Activated naive CD4-positive, alpha-beta T cell treated with anti-CD3 and anti-CD28 coated beads for 36 hours (primary cell): ENCODE data around the gene TPD52L2. TPM values are rescaled to one million over a fixed set of nuclear protein-coding genes. Genes with fewer than 3 reads are reported as not detected.

Experiments used
- CTCF ChIA-PET: fragments of 350-600 bp; sonication (Branson Sonifier 250); formaldehyde crosslinking; loops from one replicate; lab custom pipeline; 2021; ENCODE audit warnings: antibody characterized with exemption; lab: Charles Lee
- DNase-seq: peaks from one replicate; pipeline ENCODE4 v3.0.0-alpha.2; 2020
- H3K27ac Mint-ChIP-seq: one replicate; pipeline ENCODE4 v1.8.0; 2021; ENCODE audit warnings: mild to moderate bottlenecking, mixed read lengths
- H3K27me3 Mint-ChIP-seq: one replicate; pipeline ENCODE4 v1.8.0; 2021; ENCODE audit warnings: low read depth, mixed read lengths
- H3K36me3 Mint-ChIP-seq: one replicate; pipeline ENCODE4 v1.8.0; 2021; ENCODE audit warnings: low read depth, mixed read lengths
- H3K4me1 Mint-ChIP-seq: one replicate; pipeline ENCODE4 v1.8.0; 2021; ENCODE audit warnings: low read depth, mixed read lengths
- H3K4me3 Mint-ChIP-seq: one replicate; pipeline ENCODE4 v1.8.0; 2021; ENCODE audit warnings: mild to moderate bottlenecking, moderate library complexity, mixed read lengths
- H3K9me3 Mint-ChIP-seq: one replicate; pipeline ENCODE4 v1.8.0; 2021; ENCODE audit warnings: mixed read lengths
- intact Hi-C: fragments of 100-400 bp; cut with micrococcal nuclease; formaldehyde crosslinking; loops from one replicate; pipeline ENCODE4 v1.15.1; 2023
- total RNA-seq, 2 experiments: library from RNA; stranded (reverse); gene quantifications; one replicate each; pipeline ENCODE4 v1.2.3, GENCODE V29; 2021

Gene TPD52L2
- total RNA-seq, 2 experiments from 2014 or later = 38.2 to 38.9 TPM

DNA sequence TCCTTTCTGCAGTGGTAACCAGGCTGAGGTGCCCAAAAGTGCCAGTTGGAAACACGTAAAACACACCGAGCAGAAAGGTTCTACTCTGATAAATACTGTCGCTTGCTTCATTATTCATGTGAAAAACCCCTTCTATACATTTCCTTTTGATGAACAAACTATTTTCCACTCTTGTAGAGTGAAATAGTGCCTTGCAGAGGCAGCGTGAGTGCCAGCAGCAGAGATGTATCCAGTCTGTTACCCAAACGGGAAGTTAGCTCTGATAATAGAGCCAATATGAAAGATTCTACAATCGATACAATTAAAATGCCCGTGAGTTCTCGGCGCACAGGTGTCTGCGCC, 35.5 kb upstream of the TPD52L2 start:
- DNase-seq = peak; percentile 37
- Mint-ChIP-seq H3K36me3 (no peaks in the 10 kb centered on the region), H3K27me3 (peaks cover 41% of the 10 kb centered on the region), H3K27ac (no peak overlapping the region), H3K4me3 (peak overlapping the region; percentile 76), H3K9me3 (no peaks in the 10 kb centered on the region), H3K4me1 (peaks cover 18% of the 10 kb centered on the region)
- intact Hi-C loops = no loop called here
- CTCF ChIA-PET = interaction anchor here (0.6 to 1.0 kb wide), 3 partner anchors 29 to 89 kb away, joined by 3 read pairs; no protein-coding TSS in a partner anchor

DNA sequence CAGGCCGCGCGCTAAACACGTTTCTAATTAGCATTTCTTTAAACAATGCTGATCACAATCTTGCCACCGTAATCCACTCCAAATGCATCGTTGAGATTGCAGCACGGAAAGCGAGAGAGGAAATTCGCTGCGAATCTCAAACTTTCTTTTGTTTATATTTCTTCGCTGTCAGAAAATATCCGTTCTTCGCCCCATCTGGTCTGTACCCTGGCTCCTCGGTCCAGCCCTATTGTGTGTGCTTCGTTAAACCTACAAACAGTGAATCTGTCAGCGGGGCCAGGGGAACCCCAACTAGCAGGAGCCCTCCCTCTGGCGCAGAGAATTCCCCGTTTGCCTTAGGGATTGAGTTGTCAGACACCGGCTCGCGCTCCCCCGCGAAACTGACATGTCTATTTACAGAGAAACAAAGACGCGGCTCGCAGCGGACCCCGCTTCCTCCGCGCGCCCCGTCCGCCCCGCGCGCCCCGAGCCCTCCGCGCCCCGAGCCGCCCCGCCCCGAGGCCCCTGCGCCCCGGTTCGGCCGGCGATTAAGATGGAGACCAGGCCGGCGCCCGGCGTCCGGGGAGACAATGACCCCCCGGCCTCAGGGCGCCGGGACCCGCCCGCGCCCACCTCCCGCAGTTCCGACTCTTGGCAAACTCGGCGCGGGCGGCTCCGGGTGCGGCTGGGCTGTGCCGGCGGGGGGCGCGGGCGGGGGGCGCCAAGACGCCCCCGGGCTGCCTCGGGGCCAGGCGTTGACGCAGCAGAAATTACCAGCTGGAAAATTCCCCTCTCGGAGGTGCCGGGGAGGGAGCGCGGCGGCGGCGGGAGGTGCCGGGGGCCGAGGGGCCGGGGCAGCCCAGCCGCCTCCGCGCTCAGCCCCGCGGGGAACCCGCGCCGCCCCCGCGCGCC, 34.9 kb upstream of the TPD52L2 start:
- no peak for DNase-seq
- H3K9me3 Mint-ChIP-seq = no peaks in the 10 kb centered on the region
- H3K4me3 Mint-ChIP-seq = peak overlapping the region; percentile 76
- no peaks in the 10 kb centered on the region for H3K36me3 Mint-ChIP-seq
- H3K4me1 Mint-ChIP-seq = peaks cover 18% of the 10 kb centered on the region
- H3K27ac Mint-ChIP-seq = no peak overlapping the region
- CTCF ChIA-PET = interaction anchor here (0.6 to 1.0 kb wide), 3 partner anchors 29 to 89 kb away, joined by 3 read pairs; no protein-coding TSS in a partner anchor
- H3K27me3 Mint-ChIP-seq = peaks cover 41% of the 10 kb centered on the region
- intact Hi-C loops = no loop called here

DNA sequence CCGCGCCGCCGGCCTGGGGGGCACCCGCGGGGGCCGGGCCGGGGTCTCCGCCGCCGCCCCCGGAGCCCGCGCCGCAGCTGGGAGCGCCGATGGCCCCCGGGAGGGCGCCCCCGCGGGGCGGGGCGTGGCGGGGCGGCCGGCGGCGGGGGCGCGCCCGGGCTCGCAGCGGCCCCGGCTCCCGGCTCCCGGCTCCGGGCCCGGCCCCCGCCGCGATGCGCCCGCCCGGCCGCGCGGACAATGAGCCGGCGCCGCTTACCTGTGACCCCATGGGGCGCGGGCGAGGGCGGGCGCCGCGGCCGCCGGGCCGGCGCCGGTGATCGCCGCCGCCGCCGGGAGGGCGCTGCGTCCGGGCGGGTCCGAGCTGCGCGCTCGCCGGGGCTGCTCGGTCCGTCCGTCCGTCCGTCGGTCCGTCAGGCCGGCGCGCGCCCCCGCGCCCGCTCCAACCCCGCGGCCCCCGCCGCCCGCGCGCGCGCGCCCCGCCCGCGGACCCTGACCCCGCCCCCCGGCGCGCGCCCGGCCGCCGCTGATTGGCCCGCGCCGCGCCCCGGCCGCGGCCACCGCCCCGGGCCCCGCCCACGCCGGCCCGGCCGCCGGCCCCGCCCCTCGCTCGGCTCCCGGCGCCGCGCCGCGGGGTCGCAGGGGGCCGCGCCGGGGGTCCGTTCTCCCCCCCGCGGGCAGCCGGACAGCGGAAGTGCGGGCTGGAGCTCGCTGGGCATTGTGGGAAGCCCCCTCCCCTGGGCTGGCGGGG, 34.1 kb upstream of the TPD52L2 start, which contains the start of gene ZBTB46:
Gene ZBTB46 (minus strand): TSS at position 424 of the 748 bp plus-strand sequence. CDS start 40,507 bp downstream, outside the sequence.
- no peaks in the 10 kb centered on the region for H3K36me3 Mint-ChIP-seq
- peak within 1 kb of the TSS; percentile 76 for H3K4me3 Mint-ChIP-seq
- intact Hi-C loops = no loop called here
- H3K4me1 Mint-ChIP-seq = peaks cover 13% of the 10 kb centered on the region
- H3K27me3 Mint-ChIP-seq = peaks cover 36% of the 10 kb centered on the region
- no peak within 1 kb of the TSS for H3K27ac Mint-ChIP-seq
- CTCF ChIA-PET = no interaction called here
- no peak for DNase-seq
- no peaks in the 10 kb centered on the region for H3K9me3 Mint-ChIP-seq

DNA sequence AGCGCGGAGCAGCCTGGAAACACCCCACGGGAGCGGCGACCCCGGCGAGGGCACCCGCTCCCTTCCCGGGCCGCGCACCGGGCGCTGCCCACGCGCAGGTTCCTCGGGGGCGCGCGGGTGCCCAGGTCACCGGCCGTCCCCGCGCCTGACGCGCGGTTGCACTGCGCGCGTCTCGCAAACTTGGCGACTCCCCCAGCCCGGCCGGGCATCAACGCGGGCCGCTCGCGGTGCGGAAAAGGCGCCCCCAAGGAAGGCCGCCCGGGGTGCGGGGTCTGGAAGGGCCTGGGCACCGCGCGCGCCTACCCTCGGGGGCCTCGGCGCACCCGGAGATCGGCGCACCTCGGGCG, 33.5 kb upstream of the TPD52L2 start:
- H3K36me3 Mint-ChIP-seq = no peaks in the 10 kb centered on the region
- DNase-seq = no peak
- H3K27me3 Mint-ChIP-seq = peaks cover 36% of the 10 kb centered on the region
- peaks cover 12% of the 10 kb centered on the region for H3K4me1 Mint-ChIP-seq
- H3K9me3 Mint-ChIP-seq = no peaks in the 10 kb centered on the region
- CTCF ChIA-PET = no interaction called here
- no peak overlapping the region for H3K27ac Mint-ChIP-seq
- no peak overlapping the region for H3K4me3 Mint-ChIP-seq
- intact Hi-C loops = no loop called here

DNA sequence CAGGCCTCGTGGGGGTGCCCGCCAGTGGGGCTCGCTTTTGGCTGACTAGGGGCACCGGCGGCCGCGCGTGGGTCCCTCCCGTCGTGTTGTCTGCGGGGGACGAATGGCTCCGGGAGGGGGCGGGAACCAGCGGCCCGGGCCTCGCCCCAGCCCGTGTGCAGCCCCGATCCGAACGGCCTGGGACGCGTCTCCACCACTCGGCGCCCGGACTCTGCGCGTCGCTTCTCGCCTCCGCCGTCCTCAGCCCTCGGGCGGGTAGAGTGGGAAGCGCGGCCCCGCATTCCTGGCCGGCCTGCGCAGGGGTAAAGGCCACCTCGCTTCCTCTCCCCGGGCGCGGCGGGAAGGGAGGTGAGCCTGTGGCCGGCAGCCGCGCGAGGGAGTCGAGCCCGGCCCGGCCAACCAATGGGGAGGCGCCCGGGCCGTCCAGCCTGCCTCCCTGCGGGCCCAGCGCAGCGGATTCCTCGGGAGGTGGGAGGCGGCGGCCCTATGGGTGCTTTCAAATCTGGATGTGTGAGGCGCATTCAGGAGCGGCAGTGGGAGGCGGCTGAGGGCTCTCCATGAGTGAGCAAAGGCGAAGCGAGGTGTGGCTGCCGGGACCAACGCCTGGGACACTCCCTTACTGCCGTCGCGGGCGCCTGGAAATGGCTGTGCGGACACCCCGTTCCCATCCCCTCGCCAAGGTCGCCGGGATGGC, 32.9 kb upstream of the TPD52L2 start:
- H3K27me3 Mint-ChIP-seq = peaks cover 32% of the 10 kb centered on the region
- intact Hi-C loops = no loop called here
- DNase-seq = no peak
- H3K4me1 Mint-ChIP-seq = peaks cover 12% of the 10 kb centered on the region
- CTCF ChIA-PET = no interaction called here
- H3K9me3 Mint-ChIP-seq = no peaks in the 10 kb centered on the region
- no peak overlapping the region for H3K27ac Mint-ChIP-seq
- H3K36me3 Mint-ChIP-seq = no peaks in the 10 kb centered on the region
- H3K4me3 Mint-ChIP-seq = peak overlapping the region; percentile 51

DNA sequence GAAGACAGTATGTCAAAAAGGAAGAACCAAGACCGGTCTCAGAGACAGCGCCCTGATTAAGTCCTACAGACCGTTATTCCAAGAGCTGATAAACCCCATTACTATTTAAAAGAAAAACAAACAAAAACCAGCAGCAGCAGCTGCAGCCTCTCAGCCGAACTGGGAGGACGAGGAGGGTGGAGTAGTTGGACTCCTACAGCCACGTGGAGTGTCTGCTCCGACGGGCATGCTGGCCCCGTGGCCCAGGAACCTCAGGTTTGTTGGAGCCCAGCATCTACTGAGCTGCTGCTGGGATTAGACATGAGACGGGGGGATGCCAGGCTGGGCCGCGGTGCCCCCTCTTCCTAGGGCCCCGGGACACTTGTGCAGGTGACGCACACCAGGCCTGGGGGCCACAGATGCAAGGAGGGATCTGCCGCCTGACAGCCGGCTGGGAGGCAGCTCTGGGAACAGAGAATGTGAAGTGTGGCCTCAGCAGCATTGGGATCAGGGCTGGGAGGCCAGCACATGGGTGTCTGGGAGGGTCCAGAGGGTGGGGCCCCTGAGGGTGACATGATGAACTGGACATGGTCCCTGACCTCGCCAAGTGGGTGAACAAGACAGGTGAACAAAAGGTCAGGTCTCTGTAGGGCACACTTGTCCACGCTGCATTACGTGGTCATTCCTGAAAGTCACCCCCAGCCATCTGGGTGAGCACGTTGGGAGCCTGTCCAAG, 31.1 kb upstream of the TPD52L2 start:
- Mint-ChIP-seq H3K36me3 (no peaks in the 10 kb centered on the region), H3K4me3 (no peak overlapping the region), H3K27ac (no peak overlapping the region), H3K4me1 (peaks cover 12% of the 10 kb centered on the region), H3K27me3 (peaks cover 20% of the 10 kb centered on the region), H3K9me3 (no peaks in the 10 kb centered on the region)
- CTCF ChIA-PET = no interaction called here
- intact Hi-C loops = no loop called here
- no peak for DNase-seq

- no peak overlapping the region for H3K4me3 Mint-ChIP-seq
- intact Hi-C loops = no loop called here
- CTCF ChIA-PET = no interaction called here
- H3K27me3 Mint-ChIP-seq = peaks cover 15% of the 10 kb centered on the region
- H3K36me3 Mint-ChIP-seq = no peaks in the 10 kb centered on the region
- no peak for DNase-seq
- H3K4me1 Mint-ChIP-seq = peaks cover 7% of the 10 kb centered on the region
- no peak overlapping the region for H3K27ac Mint-ChIP-seq
- no peaks in the 10 kb centered on the region for H3K9me3 Mint-ChIP-seq
These were observed 30.6 kb upstream of the TPD52L2 start for GRCh38 chr20:63834491-63834880.

- H3K4me1 Mint-ChIP-seq = no peaks in the 10 kb centered on the region
- CTCF ChIA-PET = no interaction called here
These were observed 29.8 kb upstream of the TPD52L2 start for GRCh38 chr20:63835021-63835858.

DNA sequence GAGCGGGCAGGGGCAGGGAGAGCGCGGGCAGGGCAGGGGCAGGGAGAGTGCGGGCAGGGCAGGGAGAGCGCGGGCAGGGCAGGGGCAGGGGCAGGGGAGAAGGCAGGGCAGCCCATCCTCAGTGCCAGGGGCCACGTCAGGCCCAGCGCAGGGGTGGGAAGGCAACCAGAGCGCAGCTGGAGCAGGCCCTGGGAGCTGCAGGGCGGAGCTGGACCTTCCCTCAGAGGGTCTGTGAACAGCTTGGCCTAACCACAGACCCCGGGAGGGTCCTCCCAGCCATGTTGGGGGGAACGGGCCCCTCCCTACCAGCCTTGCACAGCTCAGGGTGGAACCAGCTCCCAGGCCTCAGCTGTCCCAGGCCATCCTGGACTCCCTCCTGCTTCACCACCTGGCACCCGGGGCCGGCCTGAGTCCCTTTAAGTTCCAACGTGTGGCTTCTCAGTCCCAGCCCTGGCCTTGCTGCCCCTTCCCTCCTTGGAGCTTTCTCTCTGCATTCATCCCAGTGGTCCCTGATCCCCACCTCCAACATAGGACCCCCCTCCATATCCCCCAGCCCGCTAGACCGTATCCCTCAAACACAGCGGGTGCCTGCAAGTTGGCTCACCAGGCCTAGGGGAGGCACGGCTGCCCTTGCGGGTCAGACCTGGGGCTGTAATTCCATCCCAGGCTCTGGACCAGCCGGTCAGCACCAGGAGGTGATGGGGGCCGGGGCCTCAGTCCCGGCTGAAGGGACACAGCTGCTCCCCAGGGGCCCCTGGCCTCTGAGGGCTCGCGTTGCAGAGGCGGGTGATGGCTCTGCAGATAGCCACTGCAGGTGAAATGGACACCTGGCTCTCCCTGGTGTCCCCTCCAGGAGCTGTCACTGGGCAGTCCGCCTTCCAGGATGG, 28.4 kb upstream of the TPD52L2 start:
- no peaks in the 10 kb centered on the region for H3K9me3 Mint-ChIP-seq
- no peaks in the 10 kb centered on the region for H3K36me3 Mint-ChIP-seq
- no peak overlapping the region for H3K27ac Mint-ChIP-seq
- intact Hi-C loops = no loop called here
- H3K4me1 Mint-ChIP-seq = no peaks in the 10 kb centered on the region
- no peak overlapping the region for H3K4me3 Mint-ChIP-seq
- CTCF ChIA-PET = interaction anchor here (0.6 kb wide), 1 partner anchor 121 kb away, joined by 3 read pairs; no protein-coding TSS in a partner anchor
- no peak for DNase-seq
- H3K27me3 Mint-ChIP-seq = peaks cover 11% of the 10 kb centered on the region

More at GRCh38 chr20:63835021-63835858, 29.8 kb upstream of the TPD52L2 start:
- Mint-ChIP-seq H3K36me3 (no peaks in the 10 kb centered on the region), H3K27ac (no peak overlapping the region), H3K27me3 (peaks cover 8% of the 10 kb centered on the region), H3K9me3 (no peaks in the 10 kb centered on the region), H3K4me3 (no peak overlapping the region)
- intact Hi-C loops = no loop called here
- DNase-seq = no peak

GRCh38 chr20:63837479-63837878, 27.6 kb upstream of the TPD52L2 start:
- Mint-ChIP-seq H3K27ac (no peak overlapping the region), H3K4me3 (no peak overlapping the region), H3K9me3 (no peaks in the 10 kb centered on the region), H3K36me3 (no peaks in the 10 kb centered on the region), H3K27me3 (peaks cover 14% of the 10 kb centered on the region), H3K4me1 (peaks cover 2% of the 10 kb centered on the region)
- CTCF ChIA-PET = interaction anchor here (0.6 kb wide), 2 partner anchors 51 to 121 kb away, joined by 3 read pairs; no protein-coding TSS in a partner anchor
- DNase-seq = no peak
- intact Hi-C loops = no loop called here
